ENCODE measurements around the gene KLK15.
A peak's percentile ranks its signal among the peaks of the same experiment; 100 is the strongest.

The KLK15 gene

DNA sequence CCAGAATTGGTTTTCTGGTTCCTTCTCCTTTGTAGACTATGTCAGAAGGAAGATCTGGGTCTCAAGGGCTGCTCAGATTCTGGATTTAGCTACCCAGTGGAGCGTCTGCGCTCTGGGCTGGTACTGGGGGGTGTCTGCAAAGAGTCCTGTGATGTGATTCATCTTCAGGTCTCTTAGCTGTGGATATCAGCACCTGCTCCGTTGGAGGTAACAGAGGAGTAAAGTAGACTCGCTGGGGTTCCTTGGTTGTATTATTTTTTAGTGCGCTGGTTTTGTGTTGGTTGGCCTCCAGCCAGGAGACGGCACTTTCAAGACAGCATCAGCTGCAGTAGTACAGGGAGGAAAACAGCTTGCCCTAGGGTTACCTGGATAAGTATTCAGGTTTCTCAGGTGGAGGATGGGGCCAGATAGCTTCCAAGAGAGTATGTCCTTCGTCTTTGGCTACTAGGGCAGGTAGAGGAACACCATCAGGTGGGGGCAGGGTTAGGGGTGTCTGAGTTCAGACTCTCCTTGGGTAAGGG, 10.4 kb upstream of the KLK15 start:
- no peak for DNase-seq (ENCODE audit: low read depth in 2 of 2)

- DNase-seq (ENCODE audit: low read depth in 2 of 2): no peak
Observed at GRCh38 chr19:50843205-50843604, 9.8 kb upstream of the KLK15 start.

- DNase-seq (ENCODE audit: low read depth in 2 of 2): no peak
Observed at GRCh38 chr19:50842130-50842529, 8.8 kb upstream of the KLK15 start.

DNA sequence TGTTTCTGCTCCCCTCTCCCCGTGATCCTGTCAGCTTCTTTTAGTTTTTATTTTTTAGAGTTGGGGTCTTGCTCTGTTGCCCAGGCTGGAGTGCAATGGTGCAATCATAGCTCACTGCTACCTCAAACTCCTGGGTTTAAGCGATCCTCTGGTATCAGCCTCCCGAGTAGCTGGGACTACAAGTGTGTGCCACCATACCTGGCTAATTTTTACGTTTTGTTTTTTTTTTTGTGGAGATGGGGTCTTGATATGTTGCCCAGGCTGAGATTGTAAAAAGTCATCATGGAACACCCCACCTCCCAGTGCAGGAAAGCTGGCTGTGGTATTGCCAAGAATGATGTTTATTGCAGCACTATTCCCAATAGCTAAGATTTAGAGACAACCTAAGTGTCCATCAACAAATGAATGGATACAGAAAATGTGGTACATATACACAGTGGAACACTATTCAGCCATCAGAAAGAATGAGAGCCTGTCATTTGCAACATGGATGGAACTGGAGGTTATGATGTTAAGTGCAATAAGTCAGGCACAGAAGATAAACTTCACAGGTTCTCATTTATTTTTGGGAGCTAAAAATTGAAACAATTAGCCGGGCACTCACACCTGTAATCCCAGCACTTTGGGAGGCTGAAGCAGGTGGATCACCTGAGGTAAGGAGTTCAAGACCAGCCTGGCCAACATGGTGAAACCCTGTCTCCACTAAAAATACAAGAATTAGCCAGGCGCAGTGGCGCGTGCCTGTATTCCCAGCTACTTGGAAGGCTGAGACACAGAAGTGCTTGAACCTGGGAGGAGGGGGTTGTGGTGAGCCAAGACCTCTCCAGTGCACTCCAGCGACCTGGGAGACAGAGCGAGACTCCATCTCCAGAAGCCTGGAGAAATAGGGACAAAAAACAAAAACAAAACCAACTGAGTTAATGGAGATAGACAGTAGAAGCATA, 6.6 kb upstream of the KLK15 start:
- no peak for DNase-seq (ENCODE audit: low read depth in 2 of 2)

- no peak for DNase-seq (ENCODE audit: low read depth in 2 of 2)
Observed at GRCh38 chr19:50838239-50838638, 4.9 kb upstream of the KLK15 start.

GRCh38 chr19:50837300-50837699, 3.9 kb upstream of the KLK15 start:
- no peak for DNase-seq (ENCODE audit: low read depth in 2 of 2)

DNA sequence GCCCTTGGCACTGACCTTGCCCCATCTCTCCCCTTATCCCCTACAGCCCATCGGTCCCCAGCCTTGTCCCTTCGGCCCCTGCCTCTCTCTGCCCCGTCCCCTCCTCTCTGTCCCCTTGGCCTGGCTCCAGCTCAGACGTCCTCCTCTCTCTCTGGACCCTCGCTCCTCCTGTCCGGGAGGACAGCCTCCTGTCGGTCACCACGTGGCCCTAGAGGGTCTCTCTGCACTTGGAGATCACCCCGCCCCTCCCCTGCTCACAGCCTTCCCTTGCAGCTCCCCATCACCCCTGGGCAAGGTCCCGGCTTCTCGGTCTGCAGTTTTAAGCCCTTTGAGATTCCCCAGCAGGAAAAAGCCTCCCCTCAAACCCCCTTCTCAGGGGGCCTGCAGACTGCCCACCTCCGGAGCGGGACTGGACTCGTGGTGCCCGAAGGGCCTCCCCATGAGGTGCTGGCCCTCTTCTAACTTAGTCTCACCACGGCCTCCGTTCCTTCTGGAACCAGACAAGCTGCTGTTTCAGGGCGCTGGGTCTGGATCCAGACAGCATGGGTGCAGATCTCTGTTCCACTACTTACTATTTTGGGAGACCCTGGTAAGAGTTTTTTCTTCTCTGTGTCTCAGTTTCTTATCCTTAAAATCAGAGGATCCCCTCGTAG, 3.3 kb upstream of the KLK15 start:
- no peak for DNase-seq (ENCODE audit: low read depth in 2 of 2)

DNA sequence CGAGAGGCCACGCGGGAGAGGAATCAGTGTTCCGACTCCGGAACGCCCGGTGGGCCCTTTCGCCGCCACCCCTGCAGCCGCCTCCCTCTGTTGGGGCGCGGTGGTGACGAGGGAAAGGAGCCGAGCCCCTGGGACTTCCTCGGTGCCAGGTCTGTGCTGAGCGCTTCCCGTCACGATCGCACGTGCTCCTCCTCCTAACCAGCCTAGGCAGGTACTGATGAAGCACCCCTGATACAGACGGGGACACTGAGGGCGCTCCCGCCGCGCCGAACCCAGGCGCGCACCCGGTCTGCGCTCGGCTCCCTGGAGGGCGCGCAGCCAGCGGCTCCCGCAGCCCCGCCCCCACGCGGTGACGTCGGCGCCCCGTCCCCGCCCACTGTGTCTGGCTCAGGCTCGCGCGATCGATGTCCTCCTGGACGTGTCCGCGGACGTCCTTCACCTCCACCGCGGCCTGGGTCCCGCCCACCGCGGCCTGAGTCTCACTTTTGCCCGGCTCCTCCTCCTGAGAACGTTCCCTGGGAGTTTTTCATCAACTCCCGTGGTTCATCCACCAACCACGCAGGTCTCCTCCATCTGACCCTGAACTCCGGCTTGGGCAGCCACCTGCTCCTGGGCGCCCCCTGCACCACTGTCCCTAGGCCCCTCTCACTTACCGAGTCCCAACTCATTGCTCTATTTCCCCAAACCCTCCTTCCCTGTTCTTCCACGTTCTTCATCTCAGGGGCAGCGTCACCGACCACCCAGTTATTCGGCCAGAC, 2.6 kb upstream of the KLK15 start:
- DNase-seq (ENCODE audit: low read depth in 2 of 2): peak; percentile 30 to 68

DNA sequence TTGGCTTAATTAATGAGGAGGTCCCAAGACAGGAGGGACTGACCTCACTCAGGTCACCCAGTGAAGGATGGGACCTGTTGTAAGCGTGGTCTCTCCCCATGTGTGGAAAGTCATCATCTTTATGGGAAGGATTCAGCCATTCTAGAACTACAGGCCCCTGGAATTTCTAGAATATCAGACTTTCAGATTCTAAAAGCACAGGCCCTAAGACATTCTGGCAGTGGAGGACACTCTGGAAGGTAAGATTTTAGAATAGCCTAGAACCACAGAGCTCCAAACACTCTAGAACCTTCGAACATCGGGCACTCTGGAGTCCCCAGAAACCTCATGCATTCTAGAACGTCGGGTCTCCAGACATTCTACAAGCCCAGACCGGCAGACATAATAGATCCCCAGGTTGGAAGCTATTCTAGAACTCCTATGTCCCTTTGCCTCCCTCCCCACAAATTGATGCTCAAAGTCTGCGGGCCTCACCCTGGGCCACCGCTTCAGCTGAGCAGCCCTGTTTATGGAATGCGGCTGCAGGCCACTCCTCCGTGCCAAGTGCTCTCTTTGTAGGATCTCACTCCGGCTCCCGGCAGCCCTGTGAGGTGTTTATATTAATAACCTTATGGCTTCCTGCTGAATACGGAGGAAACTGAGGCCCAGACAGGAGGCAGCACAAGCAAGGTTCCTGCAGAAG, 1.9 kb upstream of the KLK15 start:
- DNase-seq (ENCODE audit: low read depth in 2 of 2): no peak

- DNase-seq (ENCODE audit: low read depth in 2 of 2): no peak
Observed at GRCh38 chr19:50833802-50834167, 411 bp upstream of the KLK15 start.

- DNase-seq (ENCODE audit: low read depth in 2 of 2): no peak
Observed at GRCh38 chr19:50832666-50833065, 708 bp downstream of the KLK15 start.

DNA sequence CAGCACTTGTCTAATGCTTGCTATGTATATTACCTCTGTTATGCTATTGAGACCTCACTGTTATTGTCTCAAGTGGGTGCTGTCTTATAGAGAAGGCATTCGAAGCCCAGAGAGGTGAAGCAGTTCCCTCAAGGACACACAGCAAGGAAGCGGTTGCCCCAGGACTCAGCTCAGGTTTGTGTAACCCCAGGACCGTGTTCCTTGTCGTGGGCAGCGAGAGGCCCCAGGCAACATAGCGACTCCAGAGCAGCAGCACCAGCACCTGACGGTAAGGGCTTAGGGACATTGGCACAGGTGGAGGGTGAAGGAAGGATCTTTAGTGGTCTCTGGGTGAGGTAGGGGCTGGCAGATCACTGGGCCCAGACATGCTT, 2.4 kb downstream of the KLK15 start:
- DNase-seq (ENCODE audit: low read depth in 2 of 2): no peak

GRCh38 chr19:50830266-50831025, 2.9 kb downstream of the KLK15 start:
- DNase-seq (ENCODE audit: low read depth in 2 of 2): no peak

DNA sequence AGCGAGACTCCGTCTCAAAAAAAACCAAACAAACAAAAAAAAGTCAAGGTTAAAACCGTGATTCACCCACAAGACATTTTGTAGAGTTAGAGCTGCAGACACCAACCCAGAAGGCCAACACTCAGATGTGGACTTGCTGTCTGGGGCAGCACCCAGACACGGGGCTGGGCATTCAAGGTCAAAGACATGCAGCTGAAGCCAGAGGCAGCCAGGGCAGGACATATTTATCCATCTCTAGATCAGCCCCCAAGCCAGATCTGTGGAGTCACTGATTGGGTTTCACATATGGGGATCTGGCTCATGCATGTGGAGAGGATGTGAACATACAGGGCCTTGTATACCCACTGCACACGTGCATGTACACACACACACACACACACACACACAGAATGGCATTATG, 3.6 kb downstream of the KLK15 start:
- DNase-seq (ENCODE audit: low read depth in 2 of 2): no peak

GRCh38 chr19:50827476-50827875, 5.9 kb downstream of the KLK15 start:
- no peak for DNase-seq (ENCODE audit: low read depth in 2 of 2)

DNA sequence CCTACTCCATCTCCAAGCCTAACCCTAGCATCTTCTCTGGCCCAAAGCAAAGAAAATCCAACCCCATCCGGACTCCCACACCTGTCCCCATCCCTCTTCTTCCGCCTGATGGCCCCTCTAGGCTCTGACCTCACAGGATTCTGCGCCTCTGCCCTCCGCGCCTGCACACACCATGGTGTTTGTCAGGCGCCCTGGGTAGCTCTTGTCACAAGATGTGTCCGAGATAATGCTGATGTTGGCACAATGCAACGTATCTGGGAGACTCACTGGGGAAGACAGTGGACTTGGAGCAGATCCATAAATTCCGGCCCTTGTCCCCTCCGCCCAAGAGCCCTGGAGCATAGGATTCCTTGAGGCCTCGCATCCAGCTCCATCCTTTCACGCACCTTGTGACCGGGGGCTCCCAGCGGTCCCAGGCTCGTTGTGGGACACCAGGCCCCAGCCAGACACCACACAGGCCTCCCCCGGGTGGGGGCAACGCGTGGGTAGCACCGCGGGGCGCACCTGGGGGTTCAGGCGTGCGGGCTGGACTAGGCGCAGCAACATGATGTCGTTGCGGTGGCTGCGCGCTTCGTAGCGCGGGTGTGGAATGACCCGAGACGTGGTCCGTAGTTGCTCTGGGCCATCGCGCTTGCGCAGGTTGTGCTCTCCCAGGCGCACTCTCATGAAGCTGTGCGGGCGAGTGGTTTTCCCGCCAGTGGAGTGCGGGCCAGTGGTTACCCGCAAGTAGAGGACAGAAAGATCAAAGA, 6.7 kb downstream of the KLK15 start:
- no peak for DNase-seq (ENCODE audit: low read depth in 2 of 2)

DNA sequence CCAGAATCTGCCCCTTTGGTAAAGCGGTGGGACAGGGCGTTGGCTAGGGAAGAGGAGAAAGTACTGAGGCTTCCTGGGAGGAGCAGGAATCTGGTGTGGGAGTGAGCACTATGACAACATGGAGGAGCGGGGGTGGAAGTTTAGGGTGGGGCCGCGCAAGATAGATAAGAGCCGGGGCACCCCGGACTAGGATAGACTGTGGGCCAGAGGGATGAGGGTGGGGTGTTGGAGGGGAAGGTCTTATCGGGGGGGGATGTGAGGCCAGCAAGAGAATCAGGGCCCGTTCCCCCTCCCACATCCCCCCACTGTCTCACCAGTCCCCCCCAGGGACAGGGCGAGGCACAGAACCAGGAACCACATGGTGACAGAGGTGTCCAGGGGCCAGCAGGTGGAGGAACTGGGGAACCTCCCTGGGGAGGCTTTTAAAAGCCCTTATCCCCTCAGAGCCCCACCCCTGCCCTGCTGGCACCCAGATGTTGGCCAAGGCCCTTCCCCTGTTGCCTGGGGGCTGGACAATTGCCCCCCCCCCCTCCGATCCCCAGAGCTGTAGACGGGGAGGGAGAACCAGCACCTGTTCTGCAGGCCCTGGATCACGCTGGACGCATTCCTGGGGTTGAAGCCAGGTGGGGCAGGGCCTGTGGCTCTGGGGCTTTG, 9.9 kb downstream of the KLK15 start, which contains the start of gene KLK1:
Gene KLK1 (minus strand): TSS at position 399 of the 654 bp plus-strand sequence. CDS start 39 bp downstream, at position 360.
- no peak for DNase-seq (ENCODE audit: low read depth in 2 of 2)

GRCh38 chr19:50822661-50823208, 10.6 kb downstream of the KLK15 start:
- no peak for DNase-seq (ENCODE audit: low read depth in 2 of 2)

- DNase-seq (ENCODE audit: low read depth in 2 of 2): no peak
Observed at GRCh38 chr19:50821622-50822021, 11.8 kb downstream of the KLK15 start.
